ENCODE results near the gene BMP2K. TPM values are rescaled to one million over a fixed set of nuclear protein-coding genes. Genes with fewer than 3 reads are reported as not detected.
A peak's percentile ranks its signal among the peaks of the same experiment; 100 is the strongest.

BMP2K gene
- total RNA-seq, 1 donor from 2014 or later, result 33.3 TPM

DNA sequence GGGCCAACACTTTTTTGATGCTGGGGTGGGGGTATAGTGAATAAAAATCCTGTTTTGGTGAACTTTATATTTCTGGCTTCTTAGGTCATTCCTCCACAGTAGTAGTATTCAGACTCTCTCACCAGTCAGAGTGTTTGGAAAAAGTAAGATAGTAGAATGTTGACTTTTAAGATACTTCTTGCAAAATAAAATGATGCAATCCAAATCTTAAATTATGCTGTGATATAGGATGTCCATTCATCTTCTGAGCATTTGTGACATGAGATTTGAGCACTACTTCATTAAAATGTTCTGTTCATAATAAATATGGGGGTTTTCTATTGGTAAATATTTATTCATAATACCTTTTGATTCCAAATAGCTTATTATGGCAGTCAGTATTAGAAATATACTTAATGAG, 70.1 kb downstream of the BMP2K start:
- no peak overlapping the region for H3K27ac ChIP-seq (ENCODE audit: low read depth, low read length)
- no peak overlapping the region for H3K4me3 ChIP-seq (ENCODE audit: insufficient read depth, low read depth, low read length)
- no peaks in the 10 kb centered on the region for H3K4me1 ChIP-seq (ENCODE audit: insufficient read depth, low read length)
- peaks cover 3% of the 10 kb centered on the region for H3K36me3 ChIP-seq (ENCODE audit: insufficient read depth, low read length)
- no peak for DNase-seq (ENCODE audit: low read depth)
- H3K9ac ChIP-seq (ENCODE audit: low read length), result no peak overlapping the region
- no peak for FAIRE-seq
- H3K36me3 Mint-ChIP-seq (ENCODE audit: low read depth, unreplicated experiment), result peaks cover 2% of the 10 kb centered on the region
- H2AFZ ChIP-seq (ENCODE audit: low read depth, low read length), result no peak overlapping the region
- H3K79me2 ChIP-seq (ENCODE audit: insufficient read depth, low read length), result no peaks in the 10 kb centered on the region
- TF ChIP-seq, protein P1, sequence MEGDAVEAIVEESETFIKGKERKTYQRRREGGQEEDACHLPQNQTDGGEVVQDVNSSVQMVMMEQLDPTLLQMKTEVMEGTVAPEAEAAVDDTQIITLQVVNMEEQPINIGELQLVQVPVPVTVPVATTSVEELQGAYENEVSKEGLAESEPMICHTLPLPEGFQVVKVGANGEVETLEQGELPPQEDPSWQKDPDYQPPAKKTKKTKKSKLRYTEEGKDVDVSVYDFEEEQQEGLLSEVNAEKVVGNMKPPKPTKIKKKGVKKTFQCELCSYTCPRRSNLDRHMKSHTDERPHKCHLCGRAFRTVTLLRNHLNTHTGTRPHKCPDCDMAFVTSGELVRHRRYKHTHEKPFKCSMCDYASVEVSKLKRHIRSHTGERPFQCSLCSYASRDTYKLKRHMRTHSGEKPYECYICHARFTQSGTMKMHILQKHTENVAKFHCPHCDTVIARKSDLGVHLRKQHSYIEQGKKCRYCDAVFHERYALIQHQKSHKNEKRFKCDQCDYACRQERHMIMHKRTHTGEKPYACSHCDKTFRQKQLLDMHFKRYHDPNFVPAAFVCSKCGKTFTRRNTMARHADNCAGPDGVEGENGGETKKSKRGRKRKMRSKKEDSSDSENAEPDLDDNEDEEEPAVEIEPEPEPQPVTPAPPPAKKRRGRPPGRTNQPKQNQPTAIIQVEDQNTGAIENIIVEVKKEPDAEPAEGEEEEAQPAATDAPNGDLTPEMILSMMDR (IDR thresholded peaks at IDR 0.05; ENCODE audit: insufficient read depth, low read depth, low read length), result no peak
- no peak for TF ChIP-seq EZH2 (IDR thresholded peaks at IDR 0.05; ENCODE audit: insufficient read depth, low read length)
- H3K4me3 Mint-ChIP-seq (ENCODE audit: unreplicated experiment), result no peak overlapping the region
- no peaks in the 10 kb centered on the region for H3K27me3 Mint-ChIP-seq (ENCODE audit: low read depth, unreplicated experiment)
- H3K9me3 ChIP-seq (ENCODE audit: insufficient read depth, low read depth, low read length), result no peaks in the 10 kb centered on the region
- H3K27ac Mint-ChIP-seq (ENCODE audit: unreplicated experiment), result no peak overlapping the region
- no peaks in the 10 kb centered on the region for H3K27me3 ChIP-seq (ENCODE audit: insufficient read depth, low read length)
- H3K4me2 ChIP-seq (ENCODE audit: low read length), result no peak overlapping the region
- H3K9me3 Mint-ChIP-seq (ENCODE audit: unreplicated experiment), result no peaks in the 10 kb centered on the region
- no peaks in the 10 kb centered on the region for H4K20me1 ChIP-seq (ENCODE audit: insufficient read depth, low read length)
- no peaks in the 10 kb centered on the region for H3K4me1 Mint-ChIP-seq (ENCODE audit: low read depth, unreplicated experiment)

DNA sequence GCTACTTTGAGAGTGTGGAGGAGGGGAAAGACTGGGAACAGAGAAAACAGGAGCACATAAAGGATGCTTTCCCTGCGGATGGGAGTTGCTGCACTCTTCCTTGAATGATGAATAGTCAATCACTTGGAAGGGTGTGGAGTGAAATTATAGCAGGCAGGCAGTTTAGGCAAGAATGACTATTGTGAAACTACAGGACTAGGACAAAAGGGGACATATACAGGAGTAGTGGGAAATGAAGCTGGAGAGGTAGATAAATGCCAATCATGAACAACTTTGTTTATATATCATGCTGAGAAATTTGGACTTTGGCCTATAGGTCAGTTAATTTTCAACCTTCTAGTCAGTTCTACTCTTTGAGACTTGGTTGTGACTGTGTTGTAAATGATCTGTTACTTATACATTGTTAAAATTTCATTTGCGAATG, 86.2 kb downstream of the BMP2K start:
- no peaks in the 10 kb centered on the region for H4K20me1 ChIP-seq (ENCODE audit: insufficient read depth, low read length)
- H3K4me3 Mint-ChIP-seq (ENCODE audit: unreplicated experiment), result no peak overlapping the region
- peaks cover 6% of the 10 kb centered on the region for H3K4me1 Mint-ChIP-seq (ENCODE audit: low read depth, unreplicated experiment)
- no peak for DNase-seq (ENCODE audit: low read depth)
- H3K27me3 ChIP-seq (ENCODE audit: insufficient read depth, low read length), result no peaks in the 10 kb centered on the region
- H2AFZ ChIP-seq (ENCODE audit: low read depth, low read length), result no peak overlapping the region
- peaks cover 4% of the 10 kb centered on the region for H3K36me3 ChIP-seq (ENCODE audit: insufficient read depth, low read length)
- H3K79me2 ChIP-seq (ENCODE audit: insufficient read depth, low read length), result no peaks in the 10 kb centered on the region
- H3K36me3 Mint-ChIP-seq (ENCODE audit: low read depth, unreplicated experiment), result no peaks in the 10 kb centered on the region
- H3K27ac ChIP-seq (ENCODE audit: low read depth, low read length), result no peak overlapping the region
- H3K27ac Mint-ChIP-seq (ENCODE audit: unreplicated experiment), result no peak overlapping the region
- FAIRE-seq, result no peak
- TF ChIP-seq, protein P1 (IDR thresholded peaks at IDR 0.05; ENCODE audit: insufficient read depth, low read depth, low read length), result no peak
- no peak for TF ChIP-seq EZH2 (IDR thresholded peaks at IDR 0.05; ENCODE audit: insufficient read depth, low read length)
- no peaks in the 10 kb centered on the region for H3K27me3 Mint-ChIP-seq (ENCODE audit: low read depth, unreplicated experiment)
- H3K4me2 ChIP-seq (ENCODE audit: low read length), result no peak overlapping the region
- no peaks in the 10 kb centered on the region for H3K9me3 ChIP-seq (ENCODE audit: insufficient read depth, low read depth, low read length)
- no peaks in the 10 kb centered on the region for H3K9me3 Mint-ChIP-seq (ENCODE audit: unreplicated experiment)
- no peaks in the 10 kb centered on the region for H3K4me1 ChIP-seq (ENCODE audit: insufficient read depth, low read length)
- H3K9ac ChIP-seq (ENCODE audit: low read length), result no peak overlapping the region
- H3K4me3 ChIP-seq (ENCODE audit: insufficient read depth, low read depth, low read length), result no peak overlapping the region

GRCh38 chr4:78863254-78863869, 87.2 kb downstream of the BMP2K start:
- Mint-ChIP-seq H3K9me3 (ENCODE audit: unreplicated experiment) (no peaks in the 10 kb centered on the region), H3K36me3 (ENCODE audit: low read depth, unreplicated experiment) (peaks cover 3% of the 10 kb centered on the region), H3K27ac (ENCODE audit: unreplicated experiment) (no peak overlapping the region), H3K4me1 (ENCODE audit: low read depth, unreplicated experiment) (peaks cover 6% of the 10 kb centered on the region), H3K4me3 (ENCODE audit: unreplicated experiment) (no peak overlapping the region), H3K27me3 (ENCODE audit: low read depth, unreplicated experiment) (no peaks in the 10 kb centered on the region)
- Histone ChIP-seq H3K9ac (ENCODE audit: low read length) (no peak overlapping the region), H3K4me1 (ENCODE audit: insufficient read depth, low read length) (no peaks in the 10 kb centered on the region), H3K4me2 (ENCODE audit: low read length) (no peak overlapping the region), H3K4me3 (ENCODE audit: insufficient read depth, low read depth, low read length) (no peak overlapping the region), H3K36me3 (ENCODE audit: insufficient read depth, low read length) (peaks cover 8% of the 10 kb centered on the region), H2AFZ (ENCODE audit: low read depth, low read length) (no peak overlapping the region), H4K20me1 (ENCODE audit: insufficient read depth, low read length) (no peaks in the 10 kb centered on the region), H3K9me3 (ENCODE audit: insufficient read depth, low read depth, low read length) (no peaks in the 10 kb centered on the region), H3K79me2 (ENCODE audit: insufficient read depth, low read length) (no peaks in the 10 kb centered on the region), H3K27ac (ENCODE audit: low read depth, low read length) (no peak overlapping the region), H3K27me3 (ENCODE audit: insufficient read depth, low read length) (no peaks in the 10 kb centered on the region)
- DNase-seq (ENCODE audit: low read depth), result no peak
- TF ChIP-seq, protein P1 (IDR thresholded peaks at IDR 0.05; ENCODE audit: insufficient read depth, low read depth, low read length), result no peak
- TF ChIP-seq EZH2 (IDR thresholded peaks at IDR 0.05; ENCODE audit: insufficient read depth, low read length), result no peak
- peak; percentile 13 for FAIRE-seq
